ENCODE data around the gene RAI1. TPM values are rescaled to one million over a fixed set of nuclear protein-coding genes. Genes with fewer than 3 reads are reported as not detected.

The RAI1 gene
- total and polyA plus RNA-seq, 10 donors = 5.4 to 61.9 (median 35.2) TPM

GRCh38 chr17:17840751-17841591 is 159.7 kb downstream of the RAI1 start:
- Histone ChIP-seq H3K36me3 (peaks cover 0 to 4% (median 0%) of the 10 kb centered on the region in 6 donors), H3K9me3 (no peaks in the 10 kb centered on the region), H3K27me3 (replicated peaks in 1 of 7) (no peaks in the 10 kb centered on the region), H3K4me1 (peaks cover 44 to 70% (median 56%) of the 10 kb centered on the region in 6 donors), H3K4me3 (peak overlapping the region in 6 of 8 donors; percentile 29 to 74 (median 52)), H3K27ac (peak overlapping the region; percentile 91 to 99 (median 98))
- WGBS, 5 donors = 38 to 75% (median 52%) methylated on average over 4 to 7 of the region's 7 CpGs
- DNase-seq = no peak
- TF ChIP-seq, protein P1, sequence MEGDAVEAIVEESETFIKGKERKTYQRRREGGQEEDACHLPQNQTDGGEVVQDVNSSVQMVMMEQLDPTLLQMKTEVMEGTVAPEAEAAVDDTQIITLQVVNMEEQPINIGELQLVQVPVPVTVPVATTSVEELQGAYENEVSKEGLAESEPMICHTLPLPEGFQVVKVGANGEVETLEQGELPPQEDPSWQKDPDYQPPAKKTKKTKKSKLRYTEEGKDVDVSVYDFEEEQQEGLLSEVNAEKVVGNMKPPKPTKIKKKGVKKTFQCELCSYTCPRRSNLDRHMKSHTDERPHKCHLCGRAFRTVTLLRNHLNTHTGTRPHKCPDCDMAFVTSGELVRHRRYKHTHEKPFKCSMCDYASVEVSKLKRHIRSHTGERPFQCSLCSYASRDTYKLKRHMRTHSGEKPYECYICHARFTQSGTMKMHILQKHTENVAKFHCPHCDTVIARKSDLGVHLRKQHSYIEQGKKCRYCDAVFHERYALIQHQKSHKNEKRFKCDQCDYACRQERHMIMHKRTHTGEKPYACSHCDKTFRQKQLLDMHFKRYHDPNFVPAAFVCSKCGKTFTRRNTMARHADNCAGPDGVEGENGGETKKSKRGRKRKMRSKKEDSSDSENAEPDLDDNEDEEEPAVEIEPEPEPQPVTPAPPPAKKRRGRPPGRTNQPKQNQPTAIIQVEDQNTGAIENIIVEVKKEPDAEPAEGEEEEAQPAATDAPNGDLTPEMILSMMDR (IDR thresholded peaks at IDR 0.05 in 8 of 11, conservative IDR thresholded peaks at IDR 0.05 in 3 of 11) = no peak
- TF ChIP-seq POLR2AphosphoS5 (IDR thresholded peaks at IDR 0.05) (no peak), POLR2A (IDR thresholded peaks at IDR 0.05) (no peak)
- intact Hi-C loops (cut with DNase I; ENCODE audit: low total_unique reads) = no loop called here

DNA sequence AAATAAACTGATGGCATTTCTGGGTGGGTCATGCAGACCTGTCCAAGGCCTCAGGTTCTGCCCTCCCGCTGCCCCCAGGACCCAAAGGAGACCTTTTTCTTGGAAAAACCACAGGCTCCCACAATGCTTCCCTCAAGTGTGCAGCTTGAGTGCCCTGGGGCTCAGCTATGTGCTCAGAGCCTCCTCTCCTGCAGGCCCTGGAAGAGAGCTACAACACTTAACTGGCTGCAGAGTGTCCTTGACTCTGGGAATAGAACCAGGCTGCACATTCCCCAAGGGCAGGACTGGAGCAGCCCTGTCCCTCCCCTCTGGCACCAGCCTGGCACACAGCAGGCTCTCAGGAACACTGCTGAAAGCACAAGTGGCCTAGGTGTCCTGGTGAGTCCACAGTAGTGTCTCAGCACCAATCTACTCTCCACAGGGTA is 160.4 kb downstream of the RAI1 start:
- H3K9me3 ChIP-seq = no peaks in the 10 kb centered on the region
- WGBS, 5 donors = 63 to 89% (median 72%) methylated on average over 1 of the region's 1 CpG

DNA sequence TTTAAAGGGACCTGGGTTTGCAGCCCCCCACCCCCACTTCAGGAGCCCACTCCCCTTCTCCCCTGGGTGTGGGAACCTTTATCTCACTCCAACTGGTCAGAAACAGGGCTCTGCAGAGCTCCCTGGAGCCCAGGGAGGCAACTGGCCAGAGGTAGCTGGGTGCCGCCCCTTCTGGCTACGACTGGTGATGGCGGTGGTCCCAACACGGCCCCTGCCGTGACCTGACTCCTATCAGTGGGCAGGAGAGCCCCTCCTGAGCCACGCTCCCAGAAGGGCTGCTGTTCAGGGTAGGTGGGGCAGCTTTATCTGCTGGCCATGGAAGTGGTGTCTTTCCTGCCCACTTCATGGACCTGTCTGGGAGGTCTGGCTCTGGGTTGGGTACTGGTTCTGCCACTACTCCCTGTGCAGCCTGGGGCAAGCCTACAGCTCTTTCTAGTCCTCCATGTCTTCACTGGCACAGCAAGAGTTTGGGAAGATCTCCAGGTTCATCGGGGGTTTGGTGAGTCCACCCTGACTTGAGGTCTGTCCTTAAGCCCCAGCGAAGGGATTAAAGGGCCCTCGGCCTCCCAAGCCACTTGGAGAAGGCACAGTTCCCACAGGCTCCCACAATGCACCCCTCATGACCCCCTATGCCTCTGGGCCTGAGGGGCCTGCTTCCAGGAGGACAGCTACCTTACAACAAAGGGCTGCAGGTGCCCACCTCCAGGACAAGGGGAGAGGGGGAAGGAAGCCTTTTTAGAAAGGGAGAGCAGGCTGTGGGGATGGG is 161.0 kb downstream of the RAI1 start:
- Histone ChIP-seq H3K27ac (peak overlapping the region in 7 of 8 donors; percentile 94 to 99 (median 98)), H3K4me3 (no peak overlapping the region), H3K4me1 (peaks cover 39 to 64% (median 49%) of the 10 kb centered on the region in 6 donors), H3K9me3 (no peaks in the 10 kb centered on the region), H3K36me3 (peaks cover 0 to 17% (median 0%) of the 10 kb centered on the region in 6 donors), H3K27me3 (replicated peaks in 1 of 7) (no peaks in the 10 kb centered on the region)
- 73 to 100% (median 83%) methylated on average over 3 to 9 of the region's 9 CpGs for WGBS, 5 donors
- DNase-seq = no peak
- intact Hi-C loops (cut with DNase I; ENCODE audit: low total_unique reads) = no loop called here
- TF ChIP-seq, protein P1 (IDR thresholded peaks at IDR 0.05 in 8 of 11, conservative IDR thresholded peaks at IDR 0.05 in 3 of 11) = no peak
- TF ChIP-seq POLR2AphosphoS5 (IDR thresholded peaks at IDR 0.05) (peak in 1 of 3 donors; percentile 45), POLR2A (IDR thresholded peaks at IDR 0.05) (no peak)

More for the DNA sequence above, 160.4 kb downstream of the RAI1 start:
- intact Hi-C loops (cut with DNase I; ENCODE audit: low total_unique reads) = no loop called here
- Histone ChIP-seq H3K27ac (peak overlapping the region in 7 of 8 donors; percentile 94 to 99 (median 98)), H3K4me3 (no peak overlapping the region), H3K36me3 (peaks cover 0 to 11% (median 0%) of the 10 kb centered on the region in 6 donors), H3K27me3 (replicated peaks in 1 of 7) (no peaks in the 10 kb centered on the region), H3K4me1 (peaks cover 44 to 66% (median 55%) of the 10 kb centered on the region in 6 donors)
- no peak for DNase-seq
- TF ChIP-seq, protein P1 (IDR thresholded peaks at IDR 0.05 in 8 of 11, conservative IDR thresholded peaks at IDR 0.05 in 3 of 11) = no peak
- TF ChIP-seq POLR2A (IDR thresholded peaks at IDR 0.05) (no peak), POLR2AphosphoS5 (IDR thresholded peaks at IDR 0.05) (peak in 1 of 3 donors; percentile 56)

Data from spleen (tissue), 11 donors.